Endothelial cell of umbilical vein (primary cell): Measurements from ENCODE around the gene EIF4A2. TPM values are rescaled to one million over a fixed set of nuclear protein-coding genes. Genes with fewer than 3 reads are reported as not detected.
A peak's percentile ranks its signal among the peaks of the same experiment; 100 is the strongest.

ENCODE experiments used
- BruUV-seq: library from RNA; stranded (reverse); fragments of 400-500 nt; replicated peaks from 2 replicates; lab custom pipeline; 2021; lab: Mats Ljungman, UMichigan
- CTCF ChIA-PET: fragments of 300-600, 350-600 bp; sonication (Branson Sonifier 250); formaldehyde crosslinking; loops from one replicate; lab custom pipeline; 2021; ENCODE audit warnings: antibody characterized with exemption, inconsistent platforms; lab: Charles Lee
- POLR2A ChIA-PET: fragments of 300-600, 350-600 bp; sonication (Branson Sonifier 250); formaldehyde crosslinking; loops from one replicate; lab custom pipeline; 2021; ENCODE audit warnings: antibody characterized with exemption, inconsistent platforms; lab: Charles Lee
- DNase-seq: peaks from one replicate; pipeline ENCODE4 v3.0.0-alpha.2; 2011; ENCODE audit warnings: low read depth, low spot score
- FAIRE-seq: peaks from 2 replicates; lab custom pipeline; 2011; peaks lifted over from hg19 to GRCh38; lab: Jason Lieb, UNC
- H2AFZ ChIP-seq: 2 replicates; pipeline ENCODE4 v1.6.0; 2012; ENCODE audit warnings: low read depth, low read length, control low read depth, inconsistent platforms
- H3K27ac ChIP-seq: 2 replicates; pipeline ENCODE4 v1.5.1; 2011; ENCODE audit warnings: low read depth, mild to moderate bottlenecking, control low read depth, low read length, moderate library complexity; ENCODE audit not compliant: insufficient read depth
- H3K27me3 ChIP-seq, 2 experiments: 2 replicates each; pipeline versions ENCODE4 v1.6.0 to v1.6.1; 2011; ENCODE audit warnings: low read length in 2 of 2, mixed read lengths in 1 of 2; ENCODE audit not compliant: control insufficient read depth in 2 of 2, insufficient read depth in 2 of 2
- H3K36me3 ChIP-seq, 2 experiments: 2 replicates in 1 of 2; 3 replicates in 1 of 2; pipeline ENCODE4 v1.5.1; 2011; ENCODE audit warnings: low read length in 2 of 2, mild to moderate bottlenecking in 1 of 2, moderate library complexity in 1 of 2; ENCODE audit not compliant: control insufficient read depth in 2 of 2, insufficient read depth in 2 of 2; ENCODE audit errors: extremely low read depth in 1 of 2
- H3K4me1 ChIP-seq: 3 replicates; pipeline ENCODE4 v1.5.1; 2011; ENCODE audit warnings: mild to moderate bottlenecking, low read length; ENCODE audit not compliant: control insufficient read depth, insufficient read depth; ENCODE audit errors: extremely low read depth
- H3K4me2 ChIP-seq: 2 replicates; pipeline ENCODE4 v1.6.1; 2011; ENCODE audit warnings: low read length, control low read depth, mixed read lengths; ENCODE audit not compliant: insufficient read depth
- H3K4me3 ChIP-seq, 3 experiments: fragments of 200-600 bp in 1 of 3; sonication (generic), shearing (Covaris generic) in 1 of 3; replicated peaks in 1 of 3; 2 replicates each; pipeline ENCODE4 v1.5.1; 2011 to 2016; ENCODE audit warnings: control low read depth in 3 of 3, low read length in 3 of 3, mild to moderate bottlenecking in 2 of 3, inconsistent platforms in 1 of 3, low read depth in 1 of 3, moderate library complexity in 1 of 3; ENCODE audit not compliant: insufficient read depth in 1 of 3
- H3K79me2 ChIP-seq: 2 replicates; pipeline ENCODE4 v1.6.0; 2012; ENCODE audit warnings: low read length, inconsistent platforms; ENCODE audit not compliant: control insufficient read depth, insufficient read depth
- H3K9ac ChIP-seq: replicated peaks from 2 replicates; pipeline ENCODE3; 2011; ENCODE audit warnings: low read length, control low read depth; ENCODE audit not compliant: insufficient read depth; ENCODE audit errors: extremely low read depth
- H3K9me1 ChIP-seq: replicated peaks from 3 replicates; pipeline ENCODE4 v1.6.0; 2011; ENCODE audit warnings: mild to moderate bottlenecking, low read length; ENCODE audit not compliant: control insufficient read depth, insufficient read depth; ENCODE audit errors: extremely low read depth
- H3K9me3 ChIP-seq: replicated peaks from 2 replicates; pipeline ENCODE4 v1.5.1; 2012; ENCODE audit warnings: low read length, inconsistent platforms; ENCODE audit not compliant: control insufficient read depth, insufficient read depth
- H4K20me1 ChIP-seq: replicated peaks from 2 replicates; pipeline ENCODE3; 2011; ENCODE audit warnings: mild to moderate bottlenecking, low read length; ENCODE audit not compliant: control insufficient read depth, insufficient read depth; ENCODE audit errors: extremely low read depth
- EZH2 ChIP-seq: IDR thresholded peaks from 2 replicates; pipeline ENCODE4 v1.6.1; 2012; ENCODE audit warnings: borderline replicate concordance, low read depth, mild to moderate bottlenecking, moderate library complexity, low read length, inconsistent platforms; ENCODE audit not compliant: severe bottlenecking
- FOS ChIP-seq: IDR thresholded peaks from 2 replicates; pipeline ENCODE4 v1.6.1; 2011; ENCODE audit warnings: mild to moderate bottlenecking, low read length, moderate library complexity, borderline replicate concordance; ENCODE audit not compliant: insufficient read depth
- MAX ChIP-seq: IDR thresholded peaks from 2 replicates; pipeline ENCODE4 v1.6.1; 2011; ENCODE audit not compliant: insufficient read depth, insufficient read length
- MYC ChIP-seq: IDR thresholded peaks from one replicate; pipeline ENCODE4 v1.6.1; 2011; ENCODE audit warnings: mild to moderate bottlenecking, low read depth, low read length
- POLR2AphosphoS5 ChIP-seq: IDR thresholded peaks from 2 replicates; pipeline ENCODE4 v1.6.1; 2012; ENCODE audit warnings: low read depth, mild to moderate bottlenecking, control low read depth, low read length, moderate library complexity; ENCODE audit not compliant: insufficient read depth
- dilution Hi-C: fragments of 300-500 bp; cut with MboI; formaldehyde crosslinking; loops from one replicate; pipeline ENCODE4 v1.15.0; 2019; ENCODE audit warnings: low sequenced_read_pairs; ENCODE audit not compliant: extremely low pct_ligation_motif_present
- intact Hi-C: fragments of 100-400 bp; cut with micrococcal nuclease; formaldehyde crosslinking; loops from one replicate; pipeline ENCODE4 v1.10.0; 2022
- polyA plus RNA-seq, 4 experiments: library from polyadenylated mRNA; depleted of rRNA in 3 of 4; stranded (reverse) in 3 of 4; unstranded in 1 of 4; fragments of >200 nt; gene quantifications; 2 replicates each; pipeline versions ENCODE4 v1.2.1 to v1.2.3, GENCODE V29; 2011 to 2012; ENCODE audit warnings: missing spikeins in 1 of 4
- total RNA-seq: library from RNA; stranded (reverse); gene quantifications from 2 replicates; pipeline ENCODE4 v1.2.3, GENCODE V29; 2021

Gene EIF4A2
- total and polyA plus RNA-seq, 2 donors (not counting 3 experiments of a cell fraction or from before 2014, with no cell fraction given) = 282 to 401 TPM

- BruUV-seq = no TSS peak
- FAIRE-seq = no peak
- CTCF ChIA-PET = interaction anchor here (0.9 to 1.6 kb wide), 5 partner anchors 11 to 829 kb away, joined by 3 to 6 read pairs (median 3); partner anchors contain the start of gene EIF4A2
Observed at GRCh38 chr3:186772281-186772694, 11.1 kb upstream of the EIF4A2 start.

GRCh38 chr3:186772701-186773417 is 10.5 kb upstream of the EIF4A2 start:
- no peaks in the 10 kb centered on the region for H3K9me3 ChIP-seq
- TF ChIP-seq MAX = peak; percentile 84
- peak; percentile 20 for TF ChIP-seq MYC
- TF ChIP-seq POLR2AphosphoS5 = peak; percentile 28
- no peak for TF ChIP-seq FOS
- no peaks in the 10 kb centered on the region for H3K9me1 ChIP-seq
- dilution Hi-C loops = no loop called here
- no TSS peak for BruUV-seq
- DNase-seq (peak; percentile 39), FAIRE-seq (peak; percentile 83)
- H3K4me2 ChIP-seq = peak overlapping the region; percentile 65
- H3K79me2 ChIP-seq = no peaks in the 10 kb centered on the region
- H3K4me1 ChIP-seq = peaks cover 6% of the 10 kb centered on the region
- H4K20me1 ChIP-seq = no peaks in the 10 kb centered on the region
- no peaks in the 10 kb centered on the region for H3K27me3 ChIP-seq
- H3K4me3 ChIP-seq = peak overlapping the region; percentile 30 to 53 (median 34)
- ChIA-PET POLR2A (interaction anchor here (1.0 to 2.1 kb wide), 2 partner anchors 11 to 156 kb away, joined by 3 to 29 read pairs; partner anchors contain the start of gene EIF4A2), CTCF (interaction anchor here (0.9 to 1.6 kb wide), 5 partner anchors 10 to 830 kb away, joined by 3 to 6 read pairs (median 3); partner anchors contain the start of gene EIF4A2)
- H3K9ac ChIP-seq = no peak overlapping the region
- intact Hi-C loops = loop anchor here (1.0 to 2.0 kb wide), 2 partner anchors 9 to 26 kb away; no protein-coding TSS in a partner anchor
- peak overlapping the region; percentile 90 for H2AFZ ChIP-seq
- no peak overlapping the region for H3K27ac ChIP-seq
- H3K36me3 ChIP-seq = no peaks in the 10 kb centered on the region

More at GRCh38 chr3:186772281-186772694, 11.1 kb upstream of the EIF4A2 start:
- peak overlapping the region; percentile 65 for H3K4me2 ChIP-seq
- POLR2A ChIA-PET = interaction anchor here (1.0 to 2.1 kb wide), 2 partner anchors 11 to 155 kb away, joined by 3 to 29 read pairs; partner anchors contain the start of gene EIF4A2
- no peaks in the 10 kb centered on the region for H3K9me3 ChIP-seq
- H3K9me1 ChIP-seq = no peaks in the 10 kb centered on the region
- no peak for DNase-seq
- intact Hi-C loops (loop anchor here (1.0 to 2.0 kb wide), 2 partner anchors 10 to 25 kb away; no protein-coding TSS in a partner anchor), dilution Hi-C loops (no loop called here)
- H4K20me1 ChIP-seq = no peaks in the 10 kb centered on the region
- peak overlapping the region; percentile 30 to 53 (median 34) for H3K4me3 ChIP-seq
- H3K79me2 ChIP-seq = no peaks in the 10 kb centered on the region
- no peak overlapping the region for H3K27ac ChIP-seq
- H3K27me3 ChIP-seq = no peaks in the 10 kb centered on the region
- H3K9ac ChIP-seq = no peak overlapping the region
- no peaks in the 10 kb centered on the region for H3K36me3 ChIP-seq
- H2AFZ ChIP-seq = peak overlapping the region; percentile 90
- peaks cover 6% of the 10 kb centered on the region for H3K4me1 ChIP-seq
- TF ChIP-seq POLR2AphosphoS5 = no peak
- no peak for TF ChIP-seq EZH2
- TF ChIP-seq FOS = no peak
